ENCODE data around the gene B3GLCT. TPM values are rescaled to one million over a fixed set of nuclear protein-coding genes. Genes with fewer than 3 reads are reported as not detected.

B3GLCT gene
- total and polyA plus RNA-seq, 8 donors = 1.5 to 3.4 (median 2.0) TPM

DNA sequence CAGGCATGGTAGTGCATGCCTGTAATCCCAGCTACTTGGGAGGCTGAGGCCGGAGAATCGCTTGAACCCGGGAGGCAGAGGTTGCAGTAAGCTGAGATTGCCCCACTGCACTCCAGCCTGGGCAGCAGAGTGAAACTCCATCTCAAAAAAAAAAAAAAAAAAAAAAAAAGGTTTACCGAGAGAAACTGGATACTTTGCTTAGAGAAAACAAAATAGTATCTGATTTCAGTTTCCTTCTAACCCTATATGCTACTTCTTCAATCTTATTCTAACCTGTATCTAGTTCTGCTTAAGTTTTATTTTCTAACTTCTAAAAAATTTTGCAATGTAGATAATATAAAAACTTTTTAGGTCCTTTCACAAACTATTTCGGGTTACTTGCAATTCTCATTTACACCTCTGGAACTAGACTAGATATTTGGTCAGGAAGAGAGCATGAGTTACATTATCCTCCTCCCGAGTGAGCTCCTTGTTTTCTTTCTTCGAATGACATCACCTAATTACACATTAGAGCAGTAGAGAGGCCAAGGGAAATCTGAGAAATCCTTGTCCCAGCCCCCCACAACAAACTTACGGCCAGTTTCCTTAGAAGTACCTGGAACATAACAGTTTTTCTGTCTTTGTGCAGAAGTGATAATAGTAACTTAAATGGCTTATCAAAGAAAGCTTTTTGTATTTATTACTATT, 128.9 kb downstream of the B3GLCT start:
- H3K4me3 ChIP-seq = no peak overlapping the region
- TF ChIP-seq CTCF (IDR thresholded peaks at IDR 0.05) = no peak
- no peak for FAIRE-seq
- intact Hi-C loops (cut with DNase I) = no loop called here
- H3K9me3 ChIP-seq = no peaks in the 10 kb centered on the region
- no peak overlapping the region for H3K27ac ChIP-seq
- no peaks in the 10 kb centered on the region for H3K4me1 ChIP-seq
- no peak for ATAC-seq
- DNase-seq = no peak
- no peaks in the 10 kb centered on the region for H3K27me3 ChIP-seq
- H3K36me3 ChIP-seq = peaks cover 0 to 4% (median 0%) of the 10 kb centered on the region in 3 donors
- 83 to 84% methylated on average over 7 to 8 of the region's 8 CpGs for WGBS, 2 donors

GRCh38 chr13:31330236-31330635, 130.5 kb downstream of the B3GLCT start:
- intact Hi-C loops (cut with DNase I) = no loop called here
- Histone ChIP-seq H3K4me3 (no peak overlapping the region), H3K27me3 (no peaks in the 10 kb centered on the region), H3K4me1 (no peaks in the 10 kb centered on the region), H3K36me3 (peaks cover 0 to 4% (median 0%) of the 10 kb centered on the region in 3 donors), H3K27ac (no peak overlapping the region), H3K9me3 (no peaks in the 10 kb centered on the region)
- FAIRE-seq (no peak), ATAC-seq (no peak), DNase-seq (no peak)
- TF ChIP-seq CTCF (IDR thresholded peaks at IDR 0.05) = no peak
- WGBS, 2 donors = 93 to 94% methylated on average over 1 of the region's 1 CpG

DNA sequence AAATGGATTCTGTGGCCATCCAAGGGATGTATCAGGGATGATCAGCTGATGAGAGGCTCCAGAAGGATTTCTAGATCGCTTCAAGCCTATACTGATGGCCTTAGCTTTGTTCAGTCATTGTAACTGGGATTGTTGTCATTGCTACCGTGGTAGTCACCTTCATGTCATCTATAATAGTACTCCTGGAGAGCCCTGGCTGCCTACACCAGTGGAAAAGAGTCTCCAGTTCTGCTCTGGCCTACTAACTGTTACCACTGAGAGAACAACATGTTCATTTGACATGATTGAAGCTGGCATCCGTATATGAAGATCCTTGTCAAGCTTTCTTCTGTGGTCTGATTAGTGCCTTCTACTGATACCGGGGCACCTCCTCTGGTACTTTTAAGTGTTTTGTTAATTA, 131.3 kb downstream of the B3GLCT start:
- intact Hi-C loops (cut with DNase I) = no loop called here
- Histone ChIP-seq H3K4me1 (no peaks in the 10 kb centered on the region), H3K27me3 (no peaks in the 10 kb centered on the region), H3K9me3 (no peaks in the 10 kb centered on the region), H3K27ac (no peak overlapping the region), H3K36me3 (peaks cover 0 to 4% (median 0%) of the 10 kb centered on the region in 3 donors), H3K4me3 (no peak overlapping the region)
- no peak for DNase-seq
- FAIRE-seq = no peak
- no peak for ATAC-seq
- TF ChIP-seq CTCF (IDR thresholded peaks at IDR 0.05) = no peak
- WGBS, 2 donors = 91 to 95% methylated on average over 4 of the region's 4 CpGs

DNA sequence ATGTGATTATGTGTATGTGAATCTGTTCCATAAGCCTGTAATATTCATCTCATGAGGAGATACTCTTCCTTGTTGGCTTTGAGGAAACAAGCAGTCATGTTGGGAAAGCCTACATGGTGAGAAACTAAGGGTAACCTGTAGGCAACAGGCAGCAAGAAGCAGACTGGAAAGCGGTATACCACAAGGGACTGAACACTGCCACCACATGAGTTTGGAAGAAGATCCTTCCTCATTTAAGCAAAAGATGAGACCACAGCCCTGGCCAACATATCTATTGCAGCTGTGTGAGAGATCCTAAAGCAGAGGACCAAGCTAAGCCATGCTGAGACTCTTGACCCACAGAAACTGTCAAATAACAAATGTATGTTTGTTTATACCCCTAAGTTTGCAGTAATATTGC, 134.8 kb downstream of the B3GLCT start:
- FAIRE-seq = no peak
- Histone ChIP-seq H3K27ac (no peak overlapping the region), H3K36me3 (peaks cover 0 to 3% (median 0%) of the 10 kb centered on the region in 3 donors)

More for the DNA sequence above, 134.8 kb downstream of the B3GLCT start:
- intact Hi-C loops (cut with DNase I) = no loop called here
- TF ChIP-seq CTCF (IDR thresholded peaks at IDR 0.05) = no peak
- H3K4me1 ChIP-seq = no peaks in the 10 kb centered on the region
- WGBS, 2 donors = 95 to 100% methylated on average over 1 of the region's 1 CpG
- H3K4me3 ChIP-seq = no peak overlapping the region
- no peak for ATAC-seq
- no peaks in the 10 kb centered on the region for H3K9me3 ChIP-seq
- no peak for DNase-seq
- H3K27me3 ChIP-seq = no peaks in the 10 kb centered on the region

Measured in pancreas (tissue), 10 donors.